CD4-positive, alpha-beta T cell treated with Interferon alpha-2 for 1 hour (primary cell): Measurements from ENCODE around the gene CACFD1.

Source experiments
- DNase-seq, 2 donors: peaks; one replicate each; pipeline ENCODE4 v3.0.0-alpha.2; 2020 to 2022

Gene CACFD1

GRCh38 chr9:133518706-133519449, 59.1 kb downstream of the CACFD1 start:
- no peak for DNase-seq

- DNase-seq, result no peak
Measured at GRCh38 chr9:133519693-133520092, 59.9 kb downstream of the CACFD1 start.

GRCh38 chr9:133520121-133520835, 60.5 kb downstream of the CACFD1 start:
- no peak for DNase-seq
